HepG2 (cell line): Measurements from ENCODE around the gene PRCD. TPM values are rescaled to one million over a fixed set of nuclear protein-coding genes. Genes with fewer than 3 reads are reported as not detected.

ENCODE experiments used
- AKAP8 ChIP-seq: sonication (generic); formaldehyde crosslinking; IDR thresholded peaks from 2 replicates; pipeline ENCODE4 v1.5.1; 2020; ENCODE audit warnings: mild to moderate bottlenecking, missing genetic modification reagents
- AKNA ChIP-seq: sonication (generic); formaldehyde crosslinking; IDR thresholded peaks from 2 replicates; pipeline ENCODE4 v1.4.0; 2020; ENCODE audit warnings: missing genetic modification reagents, borderline replicate concordance
- CREB3 ChIP-seq: sonication (generic); formaldehyde crosslinking; IDR thresholded peaks from 2 replicates; pipeline ENCODE4 v1.5.0; 2020; ENCODE audit warnings: missing genetic modification reagents
- GATAD1 ChIP-seq: IDR thresholded peaks from 2 replicates; pipeline ENCODE4 v1.6.1; 2016; ENCODE audit warnings: missing genetic modification reagents, missing compliant biosample characterization
- KAT2B ChIP-seq: fragments of 150-350 bp; IDR thresholded peaks from 2 replicates; pipeline ENCODE4 v1.6.1; 2014; ENCODE audit warnings: low read depth, low read length, borderline replicate concordance
- KLF16 ChIP-seq, 2 experiments: sonication (generic) in 1 of 2; formaldehyde crosslinking in 1 of 2; IDR thresholded peaks; 2 replicates each; pipeline versions ENCODE4 v1.6.1 to v1.8.0; 2016 to 2023; ENCODE audit warnings: missing genetic modification reagents in 2 of 2, missing compliant biosample characterization in 1 of 2
- KMT2A ChIP-seq: sonication (generic); formaldehyde crosslinking; IDR thresholded peaks from 2 replicates; pipeline ENCODE4 v1.4.0; 2020; ENCODE audit warnings: missing genetic modification reagents
- MAFK ChIP-seq, 2 experiments: IDR thresholded peaks in 1 of 2; conservative IDR thresholded peaks in 1 of 2; 2 replicates each; pipeline ENCODE4 v1.6.1; 2011; ENCODE audit warnings: improper control_type of control experiment in 2 of 2, low read length in 2 of 2
- MYPOP ChIP-seq: sonication (generic); formaldehyde crosslinking; IDR thresholded peaks from 2 replicates; pipeline ENCODE4 v1.8.1; 2023; ENCODE audit warnings: mild to moderate bottlenecking, moderate library complexity, missing genetic modification reagents
- NFYB ChIP-seq: sonication (generic); formaldehyde crosslinking; IDR thresholded peaks from 2 replicates; pipeline ENCODE4 v1.4.0; 2020; ENCODE audit warnings: missing genetic modification reagents
- NR0B2 ChIP-seq: sonication (generic); formaldehyde crosslinking; IDR thresholded peaks from 2 replicates; pipeline ENCODE4 v1.4.0; 2020; ENCODE audit warnings: mild to moderate bottlenecking, missing genetic modification reagents
- RFX3 ChIP-seq: IDR thresholded peaks from 2 replicates; pipeline ENCODE4 v1.6.1; 2016; ENCODE audit warnings: missing biosample characterization, missing genetic modification reagents
- RNF2 ChIP-seq: fragments of 450-650 bp; conservative IDR thresholded peaks from 2 replicates; pipeline ENCODE4 v1.6.1; 2016; ENCODE audit warnings: low read depth
- SMAD1 ChIP-seq: sonication (generic); formaldehyde crosslinking; IDR thresholded peaks from 2 replicates; pipeline ENCODE4 v1.4.0; 2020; ENCODE audit warnings: missing genetic modification reagents, low read depth, mild to moderate bottlenecking, borderline replicate concordance
- ZFP36L1 ChIP-seq: sonication (generic); formaldehyde crosslinking; IDR thresholded peaks from 2 replicates; pipeline ENCODE4 v1.8.0; 2022; ENCODE audit warnings: mild to moderate bottlenecking, missing genetic modification reagents, moderate library complexity
- ZKSCAN1 ChIP-seq: fragments of 150-350 bp; IDR thresholded peaks from 2 replicates; pipeline ENCODE4 v1.6.1; 2014; ENCODE audit warnings: low read length
- ZNF296 ChIP-seq: sonication (generic); formaldehyde crosslinking; conservative IDR thresholded peaks from 2 replicates; pipeline ENCODE4 v1.5.0; 2020; ENCODE audit warnings: mild to moderate bottlenecking, missing genetic modification reagents
- ZNF512B ChIP-seq: sonication (generic); formaldehyde crosslinking; IDR thresholded peaks from 2 replicates; pipeline ENCODE4 v1.5.1; 2020; ENCODE audit warnings: missing genetic modification reagents, mild to moderate bottlenecking, borderline replicate concordance
- ZNF670 ChIP-seq: sonication (generic); formaldehyde crosslinking; IDR thresholded peaks from 2 replicates; pipeline ENCODE4 v1.8.0; 2022; ENCODE audit warnings: mild to moderate bottlenecking, missing genetic modification reagents, borderline replicate concordance
- polyA plus RNA-seq, 8 experiments: library from polyadenylated mRNA; depleted of rRNA in 3 of 8; stranded (reverse) in 7 of 8; unstranded in 1 of 8; fragments of >200 nt; fragmentation: Illumina TruSeq in 4 of 8; extraction: Trizol in 4 of 8; gene quantifications; 2 replicates each; pipeline versions ENCODE4 v1.2.1 to v1.2.3, GENCODE V29; 2011 to 2016; ENCODE audit warnings: low read depth in 4 of 8, missing spikeins in 1 of 8, mixed read lengths in 1 of 8; ENCODE audit not compliant: insufficient read depth in 1 of 8
- total RNA-seq, 5 experiments: library from RNA; depleted of rRNA; stranded (reverse); fragments of >200 nt; fragmentation: Illumina TruSeq; extraction: Trizol; gene quantifications; 2 replicates each; pipeline ENCODE4 v1.2.3, GENCODE V29; 2016; ENCODE audit warnings: low read depth in 1 of 5

The PRCD gene
- total and polyA plus RNA-seq, 2 of the 13 experiments (the other 11 are each of a cell fraction or from before 2014, with no cell fraction given) = 0.51 TPM; not detected in 1

GRCh38 chr17:76548378-76549214 lies 8.8 kb downstream of the PRCD start (continued):
- TF ChIP-seq AKNA (CRISPR knock-in tag) (no peak), MYPOP (0 out of 2 replicates have a peak, but pooled peaks have one; percentile 34), NFYB (CRISPR knock-in tag) (no peak), SMAD1 (CRISPR knock-in tag) (no peak), KLF16 (CRISPR knock-in tag; IDR thresholded peaks at IDR 0.05) (0 out of 4 replicates have a peak, but pooled peaks of 1 of the 2 experiments have one; percentile 7), KMT2A (CRISPR knock-in tag) (no peak), KAT2B (no peak), ZNF296 (peak; percentile 49; the same call in 1 of the 2 replicates), RNF2 (no peak), NR0B2 (CRISPR knock-in tag) (no peak), ZKSCAN1 (no peak), ZNF670 (CRISPR knock-in tag) (no peak), ZNF512B (peak; percentile 89; the same call in 1 of the 2 replicates), MAFK (conservative IDR thresholded peaks at IDR 0.05 in 1 of 2, IDR thresholded peaks at IDR 0.05 in 1 of 2; ENCODE audit: low read length in 2 of 2) (no peak), GATAD1 (no peak), ZFP36L1 (no peak), CREB3 (CRISPR knock-in tag) (no peak), RFX3 (CRISPR knock-in tag) (no peak), AKAP8 (CRISPR knock-in tag) (no peak)
